ENCODE measurements around the gene PITHD1. TPM values are rescaled to one million over a fixed set of nuclear protein-coding genes. Genes with fewer than 3 reads are reported as not detected.
A peak's percentile ranks its signal among the peaks of the same experiment; 100 is the strongest.
"Not testable (repeated sequence)": the region's sequence is repeated elsewhere in the genome, so short reads cannot be mapped to it uniquely, and the experiment has no call there.

The PITHD1 gene
- total and polyA plus RNA-seq, 2 donors from 2014 or later: 40.4 to 57.7 TPM

DNA sequence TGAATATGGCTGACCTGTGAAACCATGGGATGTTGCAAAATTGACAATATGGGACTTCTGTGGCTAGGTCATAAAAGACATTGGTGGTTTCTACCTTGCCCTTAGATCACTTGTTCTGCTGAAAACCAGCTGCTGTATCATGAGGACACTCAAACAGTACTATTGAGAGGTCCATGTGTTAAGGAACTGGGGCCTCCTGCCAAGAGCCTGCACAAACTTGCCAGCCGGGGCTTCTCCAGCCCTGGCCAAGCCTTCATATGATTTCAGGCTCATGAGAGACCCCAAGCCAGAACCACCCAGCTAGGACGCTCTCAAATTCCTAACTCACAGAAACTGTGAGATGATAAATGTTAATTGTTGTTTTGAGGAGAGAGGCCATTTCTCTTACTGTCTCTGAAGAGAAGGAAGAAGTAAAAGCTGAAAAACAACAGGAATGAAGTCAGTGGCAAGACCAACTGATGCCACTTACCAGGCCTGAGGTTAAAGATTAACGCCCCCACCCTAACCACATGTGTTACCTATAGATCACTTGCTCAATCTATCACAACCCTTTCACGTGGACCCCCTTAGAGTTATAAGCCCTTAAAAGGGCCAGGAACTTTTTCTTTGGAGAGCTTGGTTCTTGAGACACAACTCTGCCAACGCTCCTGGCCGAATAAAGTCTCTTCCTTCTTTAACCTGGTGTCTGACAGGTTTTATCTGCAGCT lies 3.9 kb upstream of the PITHD1 start:
- TF ChIP-seq, protein P1, sequence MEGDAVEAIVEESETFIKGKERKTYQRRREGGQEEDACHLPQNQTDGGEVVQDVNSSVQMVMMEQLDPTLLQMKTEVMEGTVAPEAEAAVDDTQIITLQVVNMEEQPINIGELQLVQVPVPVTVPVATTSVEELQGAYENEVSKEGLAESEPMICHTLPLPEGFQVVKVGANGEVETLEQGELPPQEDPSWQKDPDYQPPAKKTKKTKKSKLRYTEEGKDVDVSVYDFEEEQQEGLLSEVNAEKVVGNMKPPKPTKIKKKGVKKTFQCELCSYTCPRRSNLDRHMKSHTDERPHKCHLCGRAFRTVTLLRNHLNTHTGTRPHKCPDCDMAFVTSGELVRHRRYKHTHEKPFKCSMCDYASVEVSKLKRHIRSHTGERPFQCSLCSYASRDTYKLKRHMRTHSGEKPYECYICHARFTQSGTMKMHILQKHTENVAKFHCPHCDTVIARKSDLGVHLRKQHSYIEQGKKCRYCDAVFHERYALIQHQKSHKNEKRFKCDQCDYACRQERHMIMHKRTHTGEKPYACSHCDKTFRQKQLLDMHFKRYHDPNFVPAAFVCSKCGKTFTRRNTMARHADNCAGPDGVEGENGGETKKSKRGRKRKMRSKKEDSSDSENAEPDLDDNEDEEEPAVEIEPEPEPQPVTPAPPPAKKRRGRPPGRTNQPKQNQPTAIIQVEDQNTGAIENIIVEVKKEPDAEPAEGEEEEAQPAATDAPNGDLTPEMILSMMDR (IDR thresholded peaks at IDR 0.05; ENCODE audit: borderline replicate concordance, extremely low read depth, insufficient read depth): no peak
- Histone ChIP-seq H3K4me3 (ENCODE audit: low read length in 3 of 3) (no peak overlapping the region), H3K36me3 (ENCODE audit: control insufficient read depth in 2 of 3, insufficient read depth in 3 of 3, low read length in 3 of 3) (no peaks in the 10 kb centered on the region), H3K27ac (ENCODE audit: low read depth in 2 of 2, low read length in 2 of 2) (no peak overlapping the region), H3K9ac (ENCODE audit: low read length in 3 of 3) (no peak overlapping the region), H3K4me1 (ENCODE audit: control insufficient read depth in 2 of 3, insufficient read depth in 2 of 3, low read depth in 1 of 3, low read length in 3 of 3) (peaks cover 0 to 14% (median 10%) of the 10 kb centered on the region in 3 donors), H3K9me3 (ENCODE audit: control insufficient read depth in 2 of 3, insufficient read depth in 1 of 3, low read length in 3 of 3) (no peaks in the 10 kb centered on the region), H3K27me3 (ENCODE audit: control insufficient read depth, insufficient read depth, low read length) (no peaks in the 10 kb centered on the region)
- DNase-seq: no peak
- no peak for FAIRE-seq
- intact Hi-C loops (cut with DNase I): no loop called here

DNA sequence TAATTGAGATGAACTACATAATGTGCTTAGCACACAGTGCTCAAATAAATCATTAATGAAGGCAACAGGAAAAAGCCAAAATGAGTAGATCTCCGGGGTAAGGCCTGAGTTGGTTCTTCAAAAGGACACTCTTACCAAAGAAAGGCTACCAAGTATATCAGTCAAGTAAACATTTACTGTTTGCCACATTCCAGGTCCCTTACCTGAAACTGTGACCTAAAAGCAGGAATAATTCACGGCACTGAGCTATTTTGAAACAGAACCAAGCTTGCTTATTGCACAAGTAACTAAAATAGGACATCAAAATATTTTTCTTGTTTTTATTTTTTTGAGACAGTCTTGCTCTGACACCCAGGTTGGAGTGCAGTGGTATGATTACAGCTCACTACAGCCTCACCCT lies 2.0 kb upstream of the PITHD1 start:
- intact Hi-C loops (cut with DNase I): no loop called here
- FAIRE-seq (no peak), DNase-seq (no peak)
- Histone ChIP-seq H3K4me1 (ENCODE audit: control insufficient read depth in 2 of 3, insufficient read depth in 2 of 3, low read depth in 1 of 3, low read length in 3 of 3) (peaks cover 0 to 17% (median 13%) of the 10 kb centered on the region in 3 donors), H3K9me3 (ENCODE audit: control insufficient read depth in 2 of 3, insufficient read depth in 1 of 3, low read length in 3 of 3) (no peaks in the 10 kb centered on the region), H3K27ac (ENCODE audit: low read depth in 2 of 2, low read length in 2 of 2) (no peak overlapping the region), H3K27me3 (ENCODE audit: control insufficient read depth, insufficient read depth, low read length) (no peaks in the 10 kb centered on the region), H3K4me3 (ENCODE audit: low read length in 3 of 3) (no peak overlapping the region), H3K9ac (ENCODE audit: low read length in 3 of 3) (no peak overlapping the region), H3K36me3 (ENCODE audit: control insufficient read depth in 2 of 3, insufficient read depth in 3 of 3, low read length in 3 of 3) (peaks cover 0 to 4% (median 2%) of the 10 kb centered on the region in 3 donors)
- TF ChIP-seq, protein P1 (IDR thresholded peaks at IDR 0.05; ENCODE audit: borderline replicate concordance, extremely low read depth, insufficient read depth): no peak

DNA sequence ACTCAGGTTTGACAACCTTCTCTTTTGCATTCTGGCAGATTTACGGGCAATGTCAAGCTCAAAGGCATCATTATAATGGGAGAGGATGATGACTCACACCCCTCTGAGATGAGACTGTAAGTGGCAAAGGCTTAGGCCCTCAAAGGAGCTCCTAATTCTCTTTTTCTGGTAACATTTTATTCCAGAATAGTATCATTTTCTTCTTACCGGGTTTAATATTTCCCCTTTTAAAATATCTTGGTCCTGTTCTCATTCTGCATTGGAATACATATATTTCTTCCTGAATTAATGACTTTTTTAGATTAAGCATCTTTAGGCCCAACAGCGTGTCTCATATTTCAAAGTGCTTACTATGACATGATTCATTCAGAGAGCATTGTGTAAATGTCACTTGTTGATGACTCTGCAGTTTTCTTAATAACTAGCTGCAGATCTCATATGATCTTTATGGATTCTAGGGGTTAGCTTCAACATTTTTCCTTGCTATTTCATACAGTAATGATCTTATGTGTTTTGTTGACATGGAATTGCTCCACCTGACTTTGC lies 1.7 kb downstream of the PITHD1 start:
- Histone ChIP-seq H3K9me3 (ENCODE audit: control insufficient read depth in 2 of 3, insufficient read depth in 1 of 3, low read length in 3 of 3) (no peaks in the 10 kb centered on the region), H3K36me3 (ENCODE audit: control insufficient read depth in 2 of 3, insufficient read depth in 3 of 3, low read length in 3 of 3) (peaks cover 0 to 4% (median 2%) of the 10 kb centered on the region in 3 donors), H3K27ac (ENCODE audit: low read depth in 2 of 2, low read length in 2 of 2) (no peak overlapping the region), H3K27me3 (ENCODE audit: control insufficient read depth, insufficient read depth, low read length) (no peaks in the 10 kb centered on the region), H3K4me3 (ENCODE audit: low read length in 3 of 3) (peak overlapping the region in 1 of 3 donors; percentile 86), H3K4me1 (ENCODE audit: control insufficient read depth in 2 of 3, insufficient read depth in 2 of 3, low read depth in 1 of 3, low read length in 3 of 3) (peaks cover 0 to 13% (median 11%) of the 10 kb centered on the region in 3 donors), H3K9ac (ENCODE audit: low read length in 3 of 3) (no peak overlapping the region)
- intact Hi-C loops (cut with DNase I): no loop called here
- DNase-seq (no peak), FAIRE-seq (no peak)
- TF ChIP-seq, protein P1 (IDR thresholded peaks at IDR 0.05; ENCODE audit: borderline replicate concordance, extremely low read depth, insufficient read depth): no peak

DNA sequence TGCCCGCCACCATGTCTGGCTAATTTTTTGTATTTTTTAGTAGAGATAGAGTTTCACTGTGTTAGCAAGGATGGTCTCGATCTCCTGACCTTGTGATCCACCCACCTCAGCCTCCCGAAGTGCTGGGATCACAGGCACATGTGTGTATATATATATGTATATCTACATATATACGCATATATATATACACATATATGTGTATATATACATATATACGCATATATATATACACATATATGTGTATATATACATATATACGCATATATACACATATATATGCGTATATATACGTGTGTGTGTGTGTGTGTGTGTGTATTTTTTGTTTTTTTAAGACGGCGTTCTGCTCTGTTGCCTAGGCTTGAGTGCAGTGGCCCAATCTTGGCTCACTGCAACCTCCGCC lies 4.9 kb downstream of the PITHD1 start:
- H3K27ac ChIP-seq (ENCODE audit: low read depth in 2 of 2, low read length in 2 of 2); H3K9me3 ChIP-seq (ENCODE audit: control insufficient read depth in 2 of 3, insufficient read depth in 1 of 3, low read length in 3 of 3); H3K4me3 ChIP-seq (ENCODE audit: low read length in 3 of 3); H3K9ac ChIP-seq (ENCODE audit: low read length in 3 of 3); DNase-seq; intact Hi-C loops (cut with DNase I); H3K27me3 ChIP-seq (ENCODE audit: control insufficient read depth, insufficient read depth, low read length); FAIRE-seq: not testable (repeated sequence)
- Histone ChIP-seq H3K4me1 (ENCODE audit: control insufficient read depth in 2 of 3, insufficient read depth in 2 of 3, low read depth in 1 of 3, low read length in 3 of 3) (peaks cover 0 to 10% (median 7%) of the 10 kb centered on the region in 3 donors), H3K36me3 (ENCODE audit: control insufficient read depth in 2 of 3, insufficient read depth in 3 of 3, low read length in 3 of 3) (peaks cover 7 to 27% (median 17%) of the 10 kb centered on the region in 3 donors)
